HT1080 (cell line): ENCODE results near the gene RBP5. TPM values are rescaled to one million over a fixed set of nuclear protein-coding genes. Genes with fewer than 3 reads are reported as not detected.

ENCODE experiments used
- DNase-seq: peaks from one replicate; pipeline ENCODE4 v3.0.0-alpha.2; 2015; ENCODE audit warnings: low read depth
- total RNA-seq: library from RNA; depleted of rRNA; stranded (reverse); fragments of >200 nt; shearing (Covaris generic); gene quantifications from 2 replicates; pipeline ENCODE4 v1.2.3, GENCODE V29; 2014

RBP5 gene
- total RNA-seq, 1 experiment from 2014 or later = not detected

- DNase-seq = no peak
Measured at GRCh38 chr12:7102582-7102981, 26.1 kb downstream of the RBP5 start.

GRCh38 chr12:7101694-7102131, 27.0 kb downstream of the RBP5 start:
- DNase-seq = no peak

- no peak for DNase-seq
Measured at GRCh38 chr12:7101047-7101693, 27.5 kb downstream of the RBP5 start.

GRCh38 chr12:7100239-7100638, 28.4 kb downstream of the RBP5 start:
- DNase-seq = no peak

GRCh38 chr12:7099290-7099996, 29.2 kb downstream of the RBP5 start:
- DNase-seq = no peak

GRCh38 chr12:7096979-7097378, 31.7 kb downstream of the RBP5 start:
- DNase-seq = no peak

GRCh38 chr12:7096006-7096932, 32.4 kb downstream of the RBP5 start:
- DNase-seq = no peak

GRCh38 chr12:7093892-7094291, 34.8 kb downstream of the RBP5 start:
- no peak for DNase-seq

- no peak for DNase-seq
Measured at GRCh38 chr12:7093486-7093885, 35.2 kb downstream of the RBP5 start.

GRCh38 chr12:7092986-7093460, 35.7 kb downstream of the RBP5 start:
- DNase-seq = no peak

GRCh38 chr12:7092229-7092985, 36.3 kb downstream of the RBP5 start, which contains the start of gene C1R:
Gene C1R (minus strand): TSS chr12:7092445. CDS start chr12:7092388, 57 bp downstream.
- DNase-seq = peak; percentile 55

GRCh38 chr12:7091660-7092228, 36.9 kb downstream of the RBP5 start:
- DNase-seq = no peak

GRCh38 chr12:7091171-7091570, 37.5 kb downstream of the RBP5 start:
- DNase-seq = no peak

GRCh38 chr12:7090222-7090998, 38.3 kb downstream of the RBP5 start:
- DNase-seq = no peak

GRCh38 chr12:7089196-7089871, 39.4 kb downstream of the RBP5 start:
- DNase-seq = no peak

- no peak for DNase-seq
Measured at GRCh38 chr12:7083125-7083524, 45.6 kb downstream of the RBP5 start.

GRCh38 chr12:7081037-7081436, 47.7 kb downstream of the RBP5 start:
- DNase-seq = no peak

- DNase-seq = peak; percentile 53
Measured at GRCh38 chr12:7079826-7080125, 48.9 kb downstream of the RBP5 start.

GRCh38 chr12:7078163-7078562, 50.5 kb downstream of the RBP5 start:
- no peak for DNase-seq
